DOHH2 (cell line): ENCODE data around the gene PDE2A.

Experiments used
- H3F3A ChIP-seq: fragments of 200-600 bp; sonication (generic), shearing (Covaris generic); 2 replicates; pipeline ENCODE4 v1.6.0; 2016; ENCODE audit warnings: antibody characterized with exemption, mild to moderate bottlenecking; ENCODE audit not compliant: control insufficient read depth, insufficient read depth
- H3K27ac ChIP-seq: fragments of 200-600 bp; sonication (generic); 2 replicates; pipeline ENCODE4 v1.5.1; 2014; ENCODE audit warnings: low read depth, mild to moderate bottlenecking, low read length, moderate library complexity
- H3K27me3 ChIP-seq: fragments of 200-600 bp; sonication (generic); 2 replicates; pipeline ENCODE4 v1.6.1; 2014; ENCODE audit warnings: mild to moderate bottlenecking, low read length, mixed read lengths; ENCODE audit not compliant: control insufficient read depth
- H3K36me3 ChIP-seq: fragments of 200-600 bp; sonication (generic); 2 replicates; pipeline ENCODE4 v1.6.1; 2014; ENCODE audit warnings: mild to moderate bottlenecking, low read length, moderate library complexity, mixed read lengths; ENCODE audit not compliant: control insufficient read depth
- H3K4me1 ChIP-seq: fragments of 200-600 bp; sonication (generic); 2 replicates; pipeline ENCODE4 v1.6.1; 2014; ENCODE audit warnings: mild to moderate bottlenecking, low read length, mixed read lengths; ENCODE audit not compliant: control insufficient read depth
- H3K4me2 ChIP-seq: fragments of 200-600 bp; sonication (generic); 2 replicates; pipeline ENCODE4 v1.6.0; 2014; ENCODE audit warnings: mild to moderate bottlenecking, low read length, moderate library complexity
- H3K4me3 ChIP-seq: fragments of 200-600 bp; sonication (generic); 2 replicates; pipeline ENCODE4 v1.5.1; 2014; ENCODE audit warnings: mild to moderate bottlenecking, low read length, mixed read lengths
- H3K79me2 ChIP-seq: fragments of 200-600 bp; sonication (generic); 2 replicates; pipeline ENCODE4 v1.6.1; 2014; ENCODE audit warnings: mild to moderate bottlenecking, low read length, mixed read lengths; ENCODE audit not compliant: control insufficient read depth
- H3K9me2 ChIP-seq: fragments of 200-600 bp; sonication (generic); replicated peaks from 2 replicates; pipeline ENCODE4 v1.6.1; 2014; ENCODE audit warnings: mild to moderate bottlenecking, low read length, mixed read lengths; ENCODE audit not compliant: control insufficient read depth
- H3K9me3 ChIP-seq: fragments of 200-600 bp; sonication (generic); 2 replicates; pipeline ENCODE4 v1.6.1; 2014; ENCODE audit warnings: antibody characterized with exemption, low read length, mixed read lengths; ENCODE audit not compliant: control insufficient read depth, insufficient read depth
- H4K20me1 ChIP-seq: fragments of 200-600 bp; sonication (generic); 2 replicates; pipeline ENCODE4 v1.6.0; 2014; ENCODE audit warnings: low read depth, mild to moderate bottlenecking, antibody characterized with exemption, low read length, moderate library complexity; ENCODE audit not compliant: control insufficient read depth, insufficient read depth
- CTCF ChIP-seq: fragments of 200-600 bp; sonication (generic); IDR thresholded peaks from one replicate; pipeline ENCODE4 v1.5.1; 2014; ENCODE audit warnings: antibody characterized with exemption, mild to moderate bottlenecking, low read depth, low read length; ENCODE audit not compliant: poor library complexity, severe bottlenecking
- EZH2phosphoT487 ChIP-seq: fragments of 200-600 bp; sonication (generic); IDR thresholded peaks from 2 replicates; pipeline ENCODE4 v1.6.1; 2017; ENCODE audit warnings: borderline replicate concordance, mild to moderate bottlenecking, antibody characterized with exemption, low read length, moderate library complexity, mixed read lengths

PDE2A gene

GRCh38 chr11:72712168-72712751 lies 38.0 kb upstream of the PDE2A start:
- Histone ChIP-seq H3K9me3 (no peaks in the 10 kb centered on the region), H3K4me1 (no peaks in the 10 kb centered on the region), H3K27me3 (no peaks in the 10 kb centered on the region), H3K4me3 (no peak overlapping the region), H4K20me1 (no peaks in the 10 kb centered on the region), H3K9me2 (no peaks in the 10 kb centered on the region), H3K79me2 (peaks cover 8% of the 10 kb centered on the region), H3K36me3 (peaks cover 17% of the 10 kb centered on the region), H3F3A (no peaks in the 10 kb centered on the region), H3K4me2 (no peak overlapping the region), H3K27ac (no peak overlapping the region)
- TF ChIP-seq EZH2phosphoT487 (no peak), CTCF (no peak)

- Histone ChIP-seq H3K9me3 (no peaks in the 10 kb centered on the region), H3K9me2 (no peaks in the 10 kb centered on the region), H3K4me1 (no peaks in the 10 kb centered on the region), H3K27me3 (no peaks in the 10 kb centered on the region), H3K4me3 (no peak overlapping the region), H3K79me2 (peaks cover 8% of the 10 kb centered on the region), H3K4me2 (no peak overlapping the region), H3F3A (no peaks in the 10 kb centered on the region), H3K36me3 (peaks cover 26% of the 10 kb centered on the region), H3K27ac (no peak overlapping the region), H4K20me1 (no peaks in the 10 kb centered on the region)
- TF ChIP-seq CTCF = no peak
- no peak for TF ChIP-seq EZH2phosphoT487
Measured at GRCh38 chr11:72711141-72711540, 36.9 kb upstream of the PDE2A start.

- no peaks in the 10 kb centered on the region for H4K20me1 ChIP-seq
- no peaks in the 10 kb centered on the region for H3K9me3 ChIP-seq
- peaks cover 8% of the 10 kb centered on the region for H3K79me2 ChIP-seq
- H3K4me1 ChIP-seq = no peaks in the 10 kb centered on the region
- H3F3A ChIP-seq = no peaks in the 10 kb centered on the region
- peaks cover 33% of the 10 kb centered on the region for H3K36me3 ChIP-seq
- TF ChIP-seq CTCF = no peak
- TF ChIP-seq EZH2phosphoT487 = no peak
- no peaks in the 10 kb centered on the region for H3K9me2 ChIP-seq
- H3K4me3 ChIP-seq = no peak overlapping the region
- H3K27me3 ChIP-seq = no peaks in the 10 kb centered on the region
- no peak overlapping the region for H3K4me2 ChIP-seq
- no peak overlapping the region for H3K27ac ChIP-seq
Measured at GRCh38 chr11:72710278-72710677, 36.1 kb upstream of the PDE2A start.
